ENCODE results near the gene ZNF77.
"Not testable (repeated sequence)": the region's sequence is repeated elsewhere in the genome, so short reads cannot be mapped to it uniquely, and the experiment has no call there.

ZNF77 gene

DNA sequence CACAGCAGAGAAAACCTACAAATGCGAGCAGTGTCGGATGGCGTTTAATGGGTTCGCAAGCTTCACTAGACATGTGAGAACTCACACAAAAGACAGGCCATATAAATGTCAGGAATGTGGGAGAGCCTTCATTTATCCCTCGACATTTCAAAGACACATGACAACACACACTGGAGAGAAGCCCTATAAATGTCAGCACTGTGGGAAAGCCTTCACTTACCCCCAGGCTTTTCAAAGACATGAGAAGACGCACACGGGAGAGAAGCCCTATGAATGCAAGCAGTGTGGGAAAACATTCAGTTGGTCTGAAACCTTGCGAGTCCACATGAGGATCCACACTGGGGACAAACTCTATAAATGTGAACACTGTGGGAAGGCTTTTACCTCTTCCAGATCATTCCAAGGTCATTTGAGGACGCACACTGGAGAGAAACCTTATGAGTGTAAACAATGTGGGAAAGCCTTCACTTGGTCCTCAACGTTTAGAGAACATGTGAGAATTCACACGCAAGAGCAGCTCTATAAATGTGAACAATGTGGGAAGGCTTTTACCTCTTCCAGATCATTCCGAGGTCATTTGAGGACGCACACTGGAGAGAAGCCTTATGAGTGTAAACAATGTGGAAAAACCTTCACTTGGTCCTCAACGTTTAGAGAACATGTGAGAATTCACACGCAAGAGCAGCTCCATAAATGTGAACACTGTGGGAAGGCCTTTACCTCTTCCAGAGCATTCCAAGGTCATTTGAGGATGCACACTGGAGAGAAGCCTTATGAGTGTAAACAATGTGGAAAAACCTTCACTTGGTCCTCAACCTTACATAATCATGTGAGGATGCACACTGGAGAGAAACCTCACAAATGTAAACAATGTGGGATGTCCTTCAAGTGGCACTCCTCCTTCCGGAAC is 27.2 kb downstream of the ZNF77 start:
- DNase-seq (ENCODE audit: low read depth): no peak

DNA sequence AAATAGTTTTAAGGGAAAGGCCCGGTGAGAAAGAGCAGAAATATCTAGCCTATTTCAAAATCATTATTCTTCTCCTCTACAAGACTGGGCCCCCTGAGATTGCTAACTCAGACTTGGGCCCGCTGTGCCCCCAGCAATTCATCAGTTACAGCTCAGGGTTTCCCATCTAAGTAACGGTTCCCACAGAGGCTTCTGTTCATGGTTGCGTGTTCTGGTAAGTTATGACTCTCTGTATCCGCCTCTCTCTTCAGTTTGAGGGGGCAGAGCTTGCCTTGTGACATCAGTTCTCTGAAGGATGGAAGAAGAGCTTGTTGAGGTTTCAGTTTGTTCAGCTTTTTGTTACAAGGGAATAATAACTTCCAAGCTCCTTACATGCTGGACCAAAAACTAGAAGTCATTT is 32.5 kb downstream of the ZNF77 start:
- no peak for DNase-seq (ENCODE audit: low read depth)

DNA sequence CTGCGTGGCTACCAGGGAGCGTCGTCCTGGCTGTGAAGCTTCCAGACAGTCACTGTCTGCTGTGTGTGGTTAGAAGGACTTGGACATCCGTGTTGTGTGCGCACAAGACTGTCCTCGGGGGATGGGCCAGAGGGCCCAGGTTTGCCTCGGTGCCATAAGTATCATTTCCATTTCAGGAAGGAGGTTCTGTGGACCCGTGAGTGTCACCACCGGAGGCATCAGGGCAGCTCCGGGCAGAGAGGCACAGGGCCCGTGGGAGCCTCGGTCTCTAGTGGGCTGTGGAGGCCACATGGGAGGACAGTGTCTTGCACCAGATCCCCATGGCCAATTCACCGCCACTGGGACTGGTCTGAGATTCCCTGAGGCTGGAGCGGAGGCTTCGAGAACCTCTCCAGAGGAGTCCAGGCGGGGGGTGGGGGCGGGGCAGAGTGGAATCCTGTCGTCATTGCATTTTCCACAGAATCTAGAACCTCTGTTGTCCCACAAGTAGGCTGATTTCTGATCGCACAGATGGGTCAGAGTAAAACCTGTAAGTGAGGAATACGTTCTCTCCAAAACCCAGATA is 38.1 kb downstream of the ZNF77 start:
- DNase-seq (ENCODE audit: low read depth): no peak

DNA sequence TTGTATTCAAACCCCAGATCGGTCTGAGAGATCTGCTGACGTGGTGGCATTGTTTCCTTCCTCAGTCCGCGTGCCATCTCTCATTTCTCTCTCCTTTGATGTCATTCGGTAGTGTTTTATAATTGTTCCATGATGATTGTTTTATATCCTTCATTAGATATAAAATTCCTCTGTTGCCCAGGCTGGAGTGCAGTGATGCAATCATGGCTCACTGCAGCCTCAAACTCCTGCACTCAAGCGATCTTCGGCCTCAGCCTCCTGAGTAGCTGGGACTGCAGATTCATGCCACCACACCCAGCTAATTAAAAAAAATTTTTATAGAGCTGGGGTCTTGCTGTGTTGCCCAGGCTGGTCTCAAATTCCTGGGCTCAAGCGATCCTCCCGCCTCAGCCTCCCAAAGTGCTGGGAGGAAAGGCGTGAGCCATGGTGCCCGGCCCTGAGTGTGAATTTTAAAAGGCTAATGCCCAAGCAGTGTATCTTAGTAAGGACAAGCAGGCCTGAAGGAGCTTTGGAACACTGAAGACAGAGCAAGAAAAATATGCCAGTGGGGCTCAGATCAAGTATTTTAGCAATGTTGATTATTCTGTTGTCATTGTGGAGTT is 38.8 kb downstream of the ZNF77 start:
- no peak for DNase-seq (ENCODE audit: low read depth)

DNA sequence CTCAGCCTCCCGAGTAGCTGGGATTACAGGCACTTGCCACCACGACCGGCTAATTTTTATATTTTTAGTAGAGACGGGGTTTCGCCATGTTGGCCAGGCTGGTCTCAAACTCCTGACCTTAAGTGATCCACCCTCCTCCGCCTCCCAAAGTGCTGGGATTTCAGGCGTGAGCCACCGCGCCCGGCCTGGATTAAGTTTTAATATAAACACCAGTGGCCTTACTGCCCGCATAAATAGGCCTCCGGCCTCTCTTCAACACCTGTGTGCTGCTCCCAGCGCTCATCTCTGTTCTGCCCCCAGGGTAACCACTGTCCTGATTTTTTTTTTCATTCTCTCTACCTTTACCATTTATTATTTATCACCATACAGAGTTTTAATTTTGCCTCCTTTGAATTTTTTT is 41.4 kb downstream of the ZNF77 start:
- not testable (repeated sequence) for DNase-seq (ENCODE audit: low read depth)

DNA sequence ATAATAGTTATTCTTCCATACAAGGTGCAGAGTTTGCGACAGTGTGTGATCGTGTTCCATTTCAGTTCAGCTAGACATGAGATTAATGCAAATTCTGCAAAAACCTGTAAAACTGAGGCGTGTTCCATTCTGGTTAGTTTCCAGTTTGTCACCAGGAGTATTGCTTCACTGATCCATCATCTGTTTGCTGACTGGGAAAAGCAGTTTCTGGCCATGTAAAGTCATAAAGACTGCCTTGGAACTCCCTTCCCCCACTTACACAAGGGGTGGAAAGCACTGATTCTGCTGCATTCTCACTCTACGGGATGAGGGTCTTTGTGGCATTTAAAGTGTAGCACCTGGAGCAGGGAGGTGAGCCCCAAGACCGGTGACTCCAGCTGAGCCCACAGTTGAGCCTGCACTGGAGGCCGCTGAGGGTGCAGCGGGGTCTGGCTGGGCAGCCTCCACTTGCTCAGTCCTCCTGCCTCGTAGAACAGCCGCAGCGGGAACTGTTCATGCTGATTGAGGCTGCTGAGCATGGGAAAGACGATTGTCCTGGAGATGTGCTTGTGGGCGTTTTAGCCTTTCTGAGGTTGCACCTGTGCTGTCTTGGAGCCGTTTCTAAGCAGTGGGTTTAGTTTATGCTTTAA is 42.1 kb downstream of the ZNF77 start:
- no peak for DNase-seq (ENCODE audit: low read depth)

DNA sequence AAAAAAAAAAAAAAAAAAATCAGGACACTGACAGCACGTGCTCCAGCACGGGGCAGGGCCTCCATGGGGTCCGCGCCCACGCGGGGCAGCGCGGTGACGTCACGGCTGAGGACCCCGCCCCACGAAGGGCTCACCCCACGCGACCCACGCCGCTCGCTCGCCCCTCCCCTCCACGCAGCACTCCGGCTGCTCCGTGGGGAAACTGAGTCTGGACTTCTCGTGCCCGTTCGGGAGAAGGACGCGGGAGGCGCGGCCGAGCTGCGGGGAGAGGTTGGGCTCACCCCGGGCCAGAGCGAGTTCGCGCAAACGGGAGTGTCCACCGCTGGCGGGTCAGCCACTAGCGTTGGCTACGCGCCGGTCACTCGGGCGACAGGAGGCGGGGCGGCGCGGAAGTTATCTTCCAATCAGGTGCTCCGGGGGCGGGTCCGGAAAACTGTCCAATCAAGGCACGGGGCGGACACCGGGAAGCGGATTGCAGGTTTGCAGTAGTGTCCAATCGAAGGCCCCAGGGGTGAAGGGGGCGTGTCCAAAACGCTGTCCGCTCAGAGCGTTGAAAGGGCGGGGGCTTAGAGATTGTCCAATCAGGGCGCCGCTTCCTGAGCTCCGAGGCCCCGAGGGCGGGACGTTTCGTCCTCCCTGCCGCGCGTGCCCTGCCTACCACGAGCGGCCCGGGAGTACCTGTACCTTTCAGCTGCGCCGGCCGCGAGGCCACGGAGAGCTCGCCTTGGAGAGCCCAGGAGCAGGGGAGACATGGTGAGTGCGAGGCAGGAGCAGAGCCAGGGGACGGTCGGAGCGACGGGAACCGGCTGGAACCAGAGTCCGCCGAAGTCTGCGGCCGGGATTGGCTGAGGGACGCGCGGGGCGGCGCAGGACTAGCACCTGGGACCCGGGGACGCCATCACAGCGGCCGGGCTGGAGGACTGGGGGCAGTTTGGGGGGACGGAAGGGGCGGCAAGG is 44.2 kb downstream of the ZNF77 start, which contains the start of gene ZNF57:
TSS of gene ZNF57 (plus strand) at position 633 of the 957 bp plus-strand sequence. CDS start at position 751, 118 bp downstream.
- DNase-seq (ENCODE audit: low read depth): peak; percentile 100

DNA sequence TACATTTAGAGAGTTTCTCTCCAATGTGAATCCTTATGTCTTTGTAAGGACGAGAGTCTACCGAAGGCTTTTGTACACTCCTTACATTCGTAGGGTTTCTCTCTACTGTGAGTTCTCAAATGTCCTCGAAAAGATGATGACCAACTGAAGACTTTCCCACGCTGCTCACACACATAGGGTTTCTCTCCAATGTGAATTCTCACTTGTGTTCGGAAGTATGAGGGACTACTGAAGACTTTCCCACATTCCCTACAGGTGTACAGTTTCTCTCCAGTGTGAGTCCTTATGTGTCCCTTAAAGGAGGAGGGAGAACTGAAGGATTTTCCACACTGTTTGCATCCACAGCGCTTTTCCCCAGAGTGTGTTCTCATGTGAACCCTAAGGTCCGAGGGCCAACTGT is 48.1 kb downstream of the ZNF77 start:
- no peak for DNase-seq (ENCODE audit: low read depth)

DNA sequence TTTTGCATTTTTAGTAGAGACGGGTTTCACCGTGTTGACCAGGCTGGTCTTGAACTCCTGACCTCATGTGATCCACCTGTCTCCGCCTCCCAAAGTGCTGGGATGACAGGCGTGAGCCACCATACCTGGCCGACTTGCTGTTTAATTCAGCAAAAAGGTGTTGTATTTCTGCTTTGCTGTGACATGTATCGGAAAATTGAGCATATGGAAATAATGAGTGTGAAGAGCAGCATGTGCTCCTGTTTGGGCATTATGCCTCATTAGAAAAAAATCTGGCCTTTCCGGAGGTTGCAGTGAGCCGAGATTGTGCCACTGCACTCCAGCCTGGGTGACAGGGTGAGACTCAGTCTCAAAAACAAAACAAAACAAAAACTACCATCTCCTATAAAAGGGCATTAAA is 54.2 kb downstream of the ZNF77 start:
- DNase-seq (ENCODE audit: low read depth): peak; percentile 20

DNA sequence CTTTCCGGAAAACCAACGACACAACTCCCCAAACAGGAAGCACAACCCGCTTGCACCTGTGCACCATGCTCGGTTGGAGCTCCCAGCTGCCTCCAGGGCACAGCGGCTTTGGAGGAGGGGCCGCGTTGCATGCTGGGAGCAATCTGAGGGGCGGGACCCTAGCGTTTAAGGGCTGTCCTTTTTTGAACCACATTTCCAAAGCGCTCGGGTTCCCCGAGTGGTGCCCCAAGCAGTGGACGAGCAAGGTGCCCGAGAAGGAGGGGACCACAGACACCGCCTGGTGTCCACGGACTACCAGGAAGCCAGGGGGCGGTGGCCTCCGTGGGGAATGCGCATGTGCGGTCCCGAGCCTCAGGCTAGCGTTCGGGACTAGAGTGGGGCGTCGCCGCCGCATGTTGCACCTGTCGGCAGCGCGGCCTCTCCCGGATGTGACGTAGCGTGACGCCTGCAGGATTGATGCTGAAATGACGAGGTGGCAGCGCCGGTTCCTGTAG is 56.0 kb downstream of the ZNF77 start:
- DNase-seq (ENCODE audit: low read depth): no peak

DNA sequence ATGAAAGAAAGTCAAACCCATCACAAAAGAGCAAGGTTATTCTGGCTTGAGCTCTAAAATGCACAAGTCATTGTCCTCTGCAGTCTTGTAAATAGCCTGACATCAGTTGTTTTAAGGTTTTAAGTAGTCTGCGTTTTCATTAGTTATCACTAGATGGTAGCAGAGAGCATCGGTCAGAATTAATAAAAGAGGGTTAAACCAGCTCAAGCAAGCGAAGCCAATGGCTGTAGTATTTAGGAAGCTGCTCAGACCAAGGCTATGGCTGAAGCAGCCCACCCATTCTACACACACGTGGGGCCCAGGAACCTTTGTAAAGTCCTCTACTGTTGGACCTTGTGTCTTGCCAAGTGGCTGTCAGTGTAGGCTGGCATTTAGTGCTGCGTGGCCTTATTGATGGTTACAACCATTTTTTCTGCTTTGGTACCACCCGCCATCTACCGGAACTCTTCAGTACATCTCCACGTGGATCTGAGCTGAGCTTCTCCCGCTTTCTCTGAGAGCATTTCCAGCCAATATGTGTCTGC is 57.3 kb downstream of the ZNF77 start:
- peak; percentile 69 for DNase-seq (ENCODE audit: low read depth)

DNA sequence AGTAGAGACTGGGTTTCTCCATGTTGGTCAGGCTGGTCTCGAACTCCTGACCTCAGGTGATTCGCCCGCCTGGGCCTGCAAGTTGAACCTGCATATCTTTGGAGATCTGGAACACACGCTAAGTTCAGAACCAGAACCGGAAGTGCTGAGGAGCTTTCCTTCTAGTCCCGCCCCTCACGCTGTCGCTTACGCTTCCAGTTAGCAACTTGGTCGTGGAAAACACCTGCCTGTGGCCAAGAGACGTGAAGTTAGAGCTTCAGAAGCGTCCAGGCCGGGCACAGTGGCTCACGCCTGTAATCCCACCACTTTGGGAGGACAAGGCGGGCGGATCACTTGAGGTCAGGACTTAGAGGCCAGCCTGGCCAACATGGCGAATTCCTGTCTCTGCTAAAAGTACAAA is 59.0 kb downstream of the ZNF77 start:
- no peak for DNase-seq (ENCODE audit: low read depth)

DNA sequence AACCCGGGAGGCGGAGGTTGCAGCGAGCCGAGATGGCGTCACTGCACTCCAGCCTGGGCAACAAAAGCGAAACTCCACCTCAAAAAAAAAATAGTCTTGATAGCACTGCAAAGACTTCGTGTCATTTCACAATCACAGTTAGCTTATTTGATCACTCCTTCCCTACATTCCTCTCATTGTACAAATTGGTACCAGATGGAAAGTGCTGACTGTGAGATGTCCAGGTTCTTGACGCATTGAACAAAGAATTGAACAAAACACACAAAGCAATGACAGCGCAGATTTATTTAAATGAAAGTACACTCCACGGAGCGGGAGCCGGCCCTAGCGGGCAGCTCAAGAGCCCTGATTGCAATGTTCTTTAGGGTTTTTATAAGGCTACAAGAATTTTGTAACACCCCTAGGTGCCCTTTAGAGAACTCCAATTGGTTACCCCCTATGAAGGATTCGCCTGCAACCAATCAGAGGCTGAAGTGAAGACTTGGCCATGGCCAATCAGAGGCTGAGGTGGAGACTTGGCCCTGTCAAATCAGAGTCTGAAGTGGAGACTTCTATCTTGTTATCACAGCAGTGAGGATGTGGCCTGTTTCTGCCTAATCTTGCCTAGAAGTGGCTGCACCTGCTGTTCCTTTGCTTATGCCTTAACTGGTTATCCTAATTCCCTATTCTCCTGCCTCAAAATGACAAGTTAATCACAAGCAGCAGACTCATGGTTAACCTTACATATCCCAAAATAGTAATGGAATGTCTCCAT is 60.9 kb downstream of the ZNF77 start:
- DNase-seq (ENCODE audit: low read depth): peak; percentile 17
